Fibroblast of skin of right biceps (primary cell): ENCODE measurements around the gene CFAP46.
"Not testable (repeated sequence)": the region's sequence is repeated elsewhere in the genome, so short reads cannot be mapped to it uniquely, and the experiment has no call there.

Source experiments
- DNase-seq: peaks from one replicate; pipeline ENCODE4 v3.0.0-alpha.2; 2013

Gene CFAP46

DNA sequence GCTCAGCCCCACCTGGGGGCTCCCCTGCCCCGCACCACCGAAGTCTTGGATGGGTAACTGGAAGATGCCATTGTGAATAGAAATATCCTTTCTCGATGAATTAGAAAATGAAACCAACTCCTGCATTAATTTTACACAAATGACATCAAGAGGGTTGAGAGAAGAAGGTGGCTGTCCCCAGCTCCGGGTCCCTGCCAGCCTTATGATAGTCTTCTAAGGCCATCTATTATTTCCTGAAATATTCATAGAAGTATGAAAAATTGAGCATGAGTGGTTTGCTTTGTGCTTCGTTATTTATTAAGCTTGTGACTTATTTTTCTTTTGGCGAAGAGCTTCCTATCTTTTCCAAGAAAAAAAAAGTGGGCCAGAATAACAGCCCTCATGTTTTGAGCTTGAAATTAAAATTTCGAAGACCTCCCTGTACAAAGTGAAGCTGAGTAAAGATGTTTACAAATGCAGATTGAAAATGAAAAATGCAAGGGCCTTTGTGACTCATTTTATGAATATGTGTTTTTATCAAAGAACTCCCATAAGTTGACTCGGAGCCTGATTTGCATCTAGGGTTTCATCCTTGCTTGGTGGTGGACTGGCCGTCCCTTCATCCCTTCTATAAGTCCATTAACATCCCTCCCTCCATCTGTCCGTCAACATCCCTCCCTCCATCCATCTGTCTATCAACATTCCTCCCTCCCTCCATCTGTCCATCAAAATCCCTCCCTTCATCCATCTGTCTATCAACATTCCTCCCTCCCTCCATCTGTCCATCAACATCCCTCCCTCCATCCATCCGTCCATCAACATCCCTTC is 20.5 kb upstream of the CFAP46 start:
- peak; percentile 18 for DNase-seq

DNA sequence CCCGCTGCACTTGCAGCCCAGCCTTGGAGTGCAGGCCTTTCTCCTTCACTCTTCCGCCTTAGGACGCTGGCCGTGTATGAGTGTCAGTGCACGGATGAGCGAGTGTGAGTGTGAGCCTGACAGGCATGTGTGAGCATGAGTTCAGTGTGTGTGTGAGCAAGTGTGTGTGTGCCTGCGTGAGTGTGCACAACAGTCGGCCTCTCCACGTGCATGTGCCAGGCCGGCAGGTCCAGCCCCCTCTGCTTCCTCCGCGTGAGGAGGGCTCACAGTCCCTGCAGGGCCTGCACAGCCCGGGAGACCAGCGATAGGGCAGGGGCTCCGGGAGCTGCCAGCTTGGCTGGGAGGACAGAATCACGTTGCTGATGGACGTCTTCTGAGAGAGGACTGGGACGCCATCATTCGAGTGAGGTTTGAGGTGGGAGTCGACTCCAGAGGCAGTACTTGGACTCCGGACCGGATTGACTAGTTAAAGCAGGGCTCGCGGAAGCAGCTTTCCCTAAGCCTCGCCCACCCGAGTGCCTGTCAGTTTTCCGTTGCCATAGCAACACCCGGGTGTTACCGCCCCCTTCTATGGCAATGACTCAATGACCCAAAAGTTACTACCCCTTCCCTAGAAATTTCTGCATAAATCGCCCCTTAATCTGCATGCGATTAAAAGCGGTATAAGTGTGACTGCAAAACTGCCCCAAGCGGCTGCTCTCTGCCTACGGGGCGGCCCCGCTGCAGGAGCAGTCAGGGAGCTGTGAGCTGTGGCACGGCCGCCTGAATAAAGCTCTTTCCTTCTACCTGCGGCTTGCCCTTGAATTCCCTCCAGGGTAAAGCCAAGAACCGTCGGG is 19.6 kb upstream of the CFAP46 start:
- DNase-seq = peak; percentile 79

DNA sequence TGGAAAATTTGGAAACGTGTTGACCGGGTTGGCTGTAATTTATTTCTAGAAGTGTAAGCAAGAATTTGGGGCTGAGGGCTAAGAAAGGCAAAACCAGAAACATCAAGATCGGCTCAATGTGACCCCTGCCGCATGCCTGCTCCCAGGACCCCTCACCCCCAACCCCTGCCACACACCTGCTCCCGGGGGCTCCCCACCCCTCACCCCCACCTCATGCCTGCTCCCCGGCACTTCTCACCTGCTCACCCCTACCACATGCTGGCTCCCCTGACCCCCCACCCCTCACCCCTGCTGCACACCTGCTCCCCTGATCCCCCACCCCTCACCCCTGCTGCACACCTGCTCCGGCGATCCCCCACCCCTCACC is 19.0 kb upstream of the CFAP46 start:
- no peak for DNase-seq

DNA sequence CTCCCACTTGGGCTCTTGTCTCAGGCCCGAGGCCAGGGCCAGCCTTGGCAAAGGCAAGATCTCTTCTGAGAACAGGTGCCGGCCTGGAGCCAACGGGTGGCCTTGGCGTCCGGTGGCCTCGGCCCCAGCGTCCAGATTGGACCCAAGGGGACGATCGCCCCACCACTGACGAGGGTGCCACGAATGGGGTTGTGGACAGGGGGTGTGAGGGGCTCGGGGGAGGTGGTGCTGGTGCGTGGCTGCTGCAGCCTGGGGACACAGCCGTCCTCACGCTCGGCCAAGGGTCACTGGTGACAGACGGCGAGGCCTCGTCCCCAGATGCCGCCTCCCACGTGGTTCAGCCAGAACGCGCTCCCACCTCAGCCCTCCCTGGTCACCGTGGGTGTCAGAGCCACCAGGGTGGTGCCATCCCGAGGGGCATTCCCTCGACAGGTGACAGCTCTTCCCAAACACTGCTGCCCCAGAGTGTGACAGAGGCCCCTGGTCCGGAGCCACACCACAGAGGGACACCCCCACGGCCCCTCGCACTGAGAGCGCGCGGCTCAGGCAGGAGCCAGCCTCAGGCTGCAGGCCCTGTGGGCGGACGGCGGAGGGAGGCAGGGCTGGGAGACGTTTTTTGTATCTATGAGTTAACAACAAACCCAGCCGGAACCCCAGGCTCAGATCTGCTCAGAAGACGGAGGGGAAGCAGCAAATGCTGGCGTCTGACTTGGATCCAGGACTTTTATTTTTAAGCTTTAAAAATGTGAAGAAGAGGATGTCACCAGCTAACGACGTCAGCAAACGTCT is 18.5 kb upstream of the CFAP46 start:
- DNase-seq = no peak

DNA sequence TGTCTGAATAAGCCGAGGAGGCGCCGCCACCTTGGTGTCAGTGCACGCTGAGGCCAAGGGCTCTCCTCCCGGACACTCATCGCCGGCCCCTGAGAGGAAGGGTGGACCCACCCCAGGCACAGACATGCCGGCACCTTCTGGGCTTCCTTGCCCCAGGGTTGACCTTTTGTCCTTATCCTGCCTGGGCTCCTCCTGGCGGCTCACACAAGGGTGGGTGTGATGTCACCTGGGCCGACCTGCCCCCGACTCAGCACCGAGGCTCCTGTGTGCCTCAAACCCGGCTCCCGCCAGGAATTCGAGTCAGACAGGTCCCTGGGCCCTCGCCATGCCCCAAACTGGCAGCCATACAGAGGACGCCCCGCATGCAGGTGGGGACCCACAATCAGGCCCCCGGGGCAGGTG is 17.7 kb upstream of the CFAP46 start:
- no peak for DNase-seq

DNA sequence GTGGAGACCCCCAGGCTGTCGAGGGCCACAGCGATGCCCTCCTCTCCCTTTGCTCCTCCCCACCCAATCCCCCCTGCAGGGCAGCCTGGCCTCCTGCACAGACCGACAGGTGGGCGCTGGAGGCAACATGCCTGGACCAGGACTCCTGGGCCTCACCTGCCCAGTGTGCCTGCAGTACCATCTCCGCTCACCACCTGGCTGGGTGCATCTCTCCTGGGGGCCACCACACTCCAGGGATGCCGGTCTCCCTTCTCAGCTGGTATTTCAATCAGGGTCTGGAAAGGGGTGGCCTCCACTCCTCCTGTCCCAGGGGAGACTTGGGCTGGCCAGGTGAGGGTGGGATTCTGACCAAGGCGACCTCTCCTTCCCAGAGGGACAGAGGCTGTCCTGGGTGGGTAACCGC is 17.2 kb upstream of the CFAP46 start:
- DNase-seq = no peak

DNA sequence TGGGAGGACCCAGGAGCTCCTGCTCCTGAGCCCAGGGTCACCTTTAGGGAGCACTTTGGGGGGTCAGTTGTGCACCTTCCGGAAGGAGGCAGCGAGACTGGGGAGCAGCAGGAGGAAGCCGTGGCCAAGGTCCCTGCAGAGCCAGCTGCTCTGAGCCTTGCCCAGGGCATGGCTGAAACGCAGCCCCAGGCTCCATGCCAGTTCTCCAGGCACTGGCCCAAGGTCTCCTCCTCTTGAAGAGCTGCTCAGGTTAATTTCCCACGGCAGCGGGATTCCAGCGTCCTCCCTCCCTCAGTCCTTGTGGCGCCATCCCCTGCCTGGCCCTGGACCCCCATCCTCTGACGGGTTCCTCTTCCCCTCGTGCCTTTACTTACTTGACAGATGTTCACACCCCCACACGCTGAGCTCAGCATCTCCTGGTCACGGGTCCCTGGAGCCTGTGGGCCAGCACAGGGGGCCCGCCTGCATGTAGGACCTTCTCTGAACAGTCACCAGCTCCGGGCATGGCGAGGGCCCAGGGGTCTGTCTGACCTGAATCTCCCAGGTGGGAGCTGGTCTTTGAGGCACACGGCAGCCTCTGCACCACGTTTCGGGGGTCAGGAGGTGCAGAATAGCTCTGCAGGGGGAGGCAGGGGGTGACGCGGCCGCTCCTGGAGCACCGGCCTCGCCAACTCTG is 16.7 kb upstream of the CFAP46 start:
- no peak for DNase-seq

DNA sequence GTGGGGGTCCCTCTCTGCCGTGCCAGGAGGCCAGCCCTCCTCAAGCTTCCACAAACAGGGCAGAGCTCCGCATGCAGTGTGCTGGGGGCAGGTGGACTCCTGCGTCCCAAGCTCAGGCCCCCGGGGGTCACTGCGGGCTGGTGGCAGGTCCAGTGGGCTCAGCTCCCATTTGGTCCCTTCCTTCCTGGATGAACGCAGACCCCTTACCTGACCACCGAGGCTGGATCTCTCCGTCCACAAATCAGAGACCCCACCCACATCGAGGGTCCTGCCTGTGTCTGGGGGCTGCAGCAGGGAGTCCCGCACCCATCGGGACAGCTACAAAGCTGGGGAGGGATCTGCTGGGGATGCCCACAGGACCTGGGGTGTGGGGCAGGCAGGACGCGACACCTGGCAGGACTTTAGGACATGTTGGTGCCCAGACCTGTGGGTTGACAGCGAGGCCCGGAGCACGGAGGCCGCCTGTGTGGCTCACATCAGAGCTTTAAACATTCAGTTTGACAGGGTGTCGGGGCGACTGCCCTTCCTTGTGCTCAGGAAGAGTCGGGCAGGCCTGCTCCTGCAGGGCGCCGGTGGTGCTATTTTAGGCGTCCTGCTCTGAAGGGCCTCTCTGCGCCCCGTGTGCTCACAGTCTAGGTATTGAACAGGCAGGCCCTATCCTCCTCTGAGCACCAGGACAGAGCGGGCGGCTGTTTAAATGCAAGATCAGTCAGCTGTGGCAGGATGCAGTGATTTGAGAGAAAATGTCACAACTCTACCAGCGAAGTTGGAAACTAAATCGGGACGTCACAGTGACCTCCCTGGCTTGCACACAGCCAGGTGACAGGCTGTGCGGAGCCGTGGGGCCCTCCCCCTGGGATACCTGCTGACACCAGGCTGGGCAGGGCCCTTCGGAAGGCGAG is 15.9 kb upstream of the CFAP46 start:
- DNase-seq = no peak

DNA sequence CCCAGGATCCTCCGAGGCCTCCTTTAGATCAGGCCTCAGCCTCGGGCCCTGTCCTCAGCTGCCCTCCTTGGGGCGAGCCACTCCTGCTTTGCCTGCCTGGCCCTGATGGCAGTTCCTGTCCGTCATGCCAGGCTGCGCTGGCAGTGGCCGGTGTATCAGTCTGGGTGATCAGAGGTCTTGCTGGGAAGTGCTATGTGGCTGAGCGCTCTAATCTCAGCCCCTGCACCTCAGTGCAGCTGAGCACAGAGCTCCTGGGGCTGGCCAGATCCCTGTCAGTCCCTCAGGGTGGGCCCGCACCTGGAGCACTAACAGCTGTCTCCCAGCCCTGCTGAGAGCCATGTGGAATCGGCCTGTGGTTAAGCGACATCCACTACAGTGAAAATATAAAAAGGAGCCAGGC is 14.8 kb upstream of the CFAP46 start:
- DNase-seq = no peak

DNA sequence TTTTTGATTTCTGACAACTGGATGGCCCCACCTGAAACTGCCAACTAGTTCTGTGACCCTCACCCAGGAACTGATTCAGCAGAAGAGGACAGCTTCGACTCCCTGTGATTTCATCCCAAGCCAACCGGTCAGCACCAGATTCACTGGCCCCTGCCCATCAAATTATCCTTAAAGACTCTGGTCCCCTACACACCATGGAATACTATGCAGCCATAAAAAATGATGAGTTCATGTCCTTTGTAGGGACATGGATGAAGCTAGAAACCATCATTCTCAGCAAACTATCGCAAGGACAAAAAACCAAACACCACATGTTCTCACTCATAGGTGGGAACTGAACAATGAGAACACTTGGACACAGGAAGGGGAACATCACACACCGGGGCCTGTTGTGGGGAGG is 13.9 kb upstream of the CFAP46 start:
- DNase-seq = not testable (repeated sequence)

DNA sequence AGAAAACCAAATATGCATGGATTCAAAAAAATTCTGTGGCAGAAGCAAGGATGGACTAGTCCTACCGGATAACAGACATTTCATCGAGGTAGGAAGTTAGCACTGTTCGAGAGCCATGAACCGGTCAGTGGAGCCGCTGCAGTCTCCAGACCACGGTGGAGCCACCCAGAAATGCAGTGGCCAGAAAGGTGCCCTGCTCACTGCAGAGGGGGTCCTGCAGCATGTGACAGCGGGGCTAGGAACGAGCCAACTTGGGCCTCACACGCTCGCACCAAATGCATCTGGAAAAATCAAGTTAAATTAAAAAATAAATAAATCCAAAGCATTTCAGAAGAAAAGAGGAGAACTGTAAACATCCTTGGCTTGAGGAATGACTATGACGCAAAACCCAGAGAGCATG is 13.1 kb upstream of the CFAP46 start:
- no peak for DNase-seq

DNA sequence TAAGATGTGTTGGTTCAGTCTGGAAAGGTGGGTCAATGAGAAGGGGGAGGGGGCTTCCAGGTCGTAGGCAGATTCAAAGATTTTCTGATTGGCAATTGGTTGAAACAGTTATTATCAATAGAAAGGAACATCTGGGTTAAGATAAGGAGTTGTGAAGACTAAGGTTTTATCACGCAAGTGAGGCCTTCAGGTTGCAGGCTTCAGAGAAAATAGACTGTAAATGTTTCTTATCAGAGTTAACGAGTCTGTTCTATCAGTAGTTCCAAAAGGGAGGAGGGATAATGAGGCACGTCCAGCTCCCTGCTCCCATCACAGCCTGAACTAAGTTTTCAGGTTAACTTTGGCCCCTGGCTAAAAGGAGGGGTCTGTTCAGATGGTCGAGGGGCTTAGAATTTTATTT is 11.1 kb upstream of the CFAP46 start:
- DNase-seq = no peak

DNA sequence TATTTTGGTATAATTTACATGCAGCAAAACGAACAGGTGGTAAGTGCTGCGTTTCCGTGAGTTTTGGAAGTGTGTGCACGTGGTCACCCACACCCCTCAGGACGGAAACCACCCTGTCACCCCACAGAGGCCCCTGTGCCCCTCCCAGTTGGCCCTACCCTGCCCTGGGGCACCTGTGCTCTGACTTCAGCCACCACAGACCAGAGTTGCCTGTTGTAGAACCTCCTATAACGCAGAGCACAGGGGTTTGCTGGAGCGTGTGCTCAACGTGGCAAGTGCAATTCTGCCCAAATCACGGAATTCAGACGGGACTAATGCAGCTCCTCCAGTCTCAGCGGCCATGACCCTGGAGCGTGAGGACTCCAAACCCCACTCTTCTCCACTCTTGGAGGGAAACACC is 9.6 kb upstream of the CFAP46 start:
- no peak for DNase-seq

DNA sequence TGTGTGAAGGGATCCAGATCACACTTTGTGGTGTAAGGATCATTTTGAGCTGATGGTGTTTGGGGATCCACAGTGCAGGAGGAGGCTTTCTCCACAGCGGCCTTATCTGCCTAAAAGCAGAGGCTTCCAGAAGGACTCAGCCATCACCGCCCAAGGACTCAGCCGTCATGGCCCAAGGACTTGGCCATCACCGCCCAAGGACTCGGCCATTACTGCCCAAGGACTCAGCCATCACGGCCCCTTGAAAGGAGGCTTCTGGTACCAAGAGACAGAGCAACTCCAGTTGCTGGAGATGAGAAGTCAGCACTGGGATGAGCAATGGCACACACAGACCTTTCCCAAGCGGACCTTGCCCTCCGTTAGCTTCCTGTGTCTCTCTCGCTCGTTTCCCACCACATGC is 6.0 kb upstream of the CFAP46 start:
- no peak for DNase-seq

DNA sequence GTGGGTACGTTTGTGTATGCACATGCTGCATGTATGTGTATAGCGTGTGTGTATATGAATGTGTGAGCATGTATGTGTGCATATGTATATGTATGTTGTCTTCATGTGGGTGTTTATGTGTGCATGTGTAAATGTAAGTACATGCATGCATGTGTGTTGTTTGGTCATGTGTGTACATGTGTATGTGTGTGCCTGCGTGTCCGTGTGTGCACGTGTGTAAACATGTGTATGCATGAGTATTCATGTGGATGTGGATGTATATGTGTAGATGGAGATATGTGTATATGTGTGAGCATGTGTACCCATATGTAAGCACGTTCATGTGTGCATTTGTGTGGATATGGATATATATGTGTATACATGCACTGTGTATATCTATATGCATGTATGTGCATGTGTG is 5.5 kb upstream of the CFAP46 start:
- no peak for DNase-seq

DNA sequence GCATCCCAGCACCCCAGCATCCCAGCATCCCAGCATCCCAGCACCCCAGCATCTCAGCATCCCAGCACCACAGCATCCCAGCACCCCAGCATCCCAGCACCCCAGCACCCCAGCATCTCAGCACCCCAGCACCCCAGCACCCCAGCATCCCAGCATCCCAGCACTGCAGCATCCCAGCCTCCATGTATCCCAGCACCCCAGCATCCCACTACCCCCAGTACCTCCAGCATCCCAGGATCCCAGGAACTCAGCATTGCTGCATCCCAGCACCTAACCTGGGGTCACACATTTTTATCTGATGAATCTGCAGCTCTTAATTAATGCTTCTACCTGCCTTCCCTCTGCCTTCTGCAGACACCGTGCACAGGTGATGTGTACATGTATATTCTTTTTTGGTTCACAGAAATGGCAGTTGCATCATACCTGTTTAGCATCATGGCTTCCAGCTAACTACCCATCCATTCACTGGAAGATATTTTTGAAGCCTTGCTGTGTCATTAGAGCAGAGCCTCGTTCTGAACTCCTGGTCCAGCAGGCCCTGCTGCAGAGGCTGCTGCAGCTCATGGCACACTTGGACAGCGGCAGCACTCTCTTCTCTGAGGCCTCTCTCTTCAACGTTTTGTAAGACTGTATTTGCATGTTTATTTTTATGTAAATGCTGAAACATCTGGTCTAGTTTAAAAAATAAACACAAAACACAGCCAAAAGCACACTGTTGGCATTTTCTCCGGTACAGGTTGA is 4.6 kb upstream of the CFAP46 start:
- no peak for DNase-seq

DNA sequence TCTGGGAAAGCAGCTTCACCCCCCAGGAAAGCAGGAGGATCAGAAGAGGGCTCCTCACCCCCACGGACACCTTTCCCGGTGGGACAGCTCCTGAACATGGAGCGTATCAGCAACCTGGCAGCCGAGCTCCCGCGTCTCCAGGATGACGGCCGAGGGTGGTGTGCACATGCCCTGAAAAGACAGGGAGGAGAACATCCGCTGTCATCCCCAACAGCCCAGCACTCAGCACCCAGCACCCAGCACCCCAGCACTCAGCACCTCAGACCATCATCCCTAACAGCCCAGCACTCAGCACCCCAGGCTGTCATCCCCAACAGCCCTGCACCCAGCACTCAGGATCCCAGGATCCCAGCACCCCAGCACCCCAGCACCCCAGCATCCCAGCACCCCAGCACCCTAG is 3.9 kb upstream of the CFAP46 start:
- no peak for DNase-seq

DNA sequence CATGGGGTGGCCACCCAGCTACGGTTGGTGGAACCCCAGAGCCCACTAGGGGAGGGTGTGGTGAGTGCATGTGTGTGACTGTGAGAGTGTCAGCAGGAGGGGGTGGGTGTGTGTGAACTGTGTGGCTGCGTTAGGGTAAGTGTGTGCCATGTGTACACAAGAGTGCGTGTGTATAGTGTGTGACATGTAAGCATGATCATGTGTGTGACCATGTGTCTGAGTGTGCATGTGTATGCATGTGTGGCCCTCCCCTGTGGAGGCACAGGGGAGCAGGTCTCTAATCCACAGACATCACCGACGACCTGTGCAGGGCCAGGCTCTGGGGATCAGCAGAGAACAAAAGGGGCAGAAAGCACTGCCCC is 3.5 kb upstream of the CFAP46 start:
- DNase-seq = no peak

DNA sequence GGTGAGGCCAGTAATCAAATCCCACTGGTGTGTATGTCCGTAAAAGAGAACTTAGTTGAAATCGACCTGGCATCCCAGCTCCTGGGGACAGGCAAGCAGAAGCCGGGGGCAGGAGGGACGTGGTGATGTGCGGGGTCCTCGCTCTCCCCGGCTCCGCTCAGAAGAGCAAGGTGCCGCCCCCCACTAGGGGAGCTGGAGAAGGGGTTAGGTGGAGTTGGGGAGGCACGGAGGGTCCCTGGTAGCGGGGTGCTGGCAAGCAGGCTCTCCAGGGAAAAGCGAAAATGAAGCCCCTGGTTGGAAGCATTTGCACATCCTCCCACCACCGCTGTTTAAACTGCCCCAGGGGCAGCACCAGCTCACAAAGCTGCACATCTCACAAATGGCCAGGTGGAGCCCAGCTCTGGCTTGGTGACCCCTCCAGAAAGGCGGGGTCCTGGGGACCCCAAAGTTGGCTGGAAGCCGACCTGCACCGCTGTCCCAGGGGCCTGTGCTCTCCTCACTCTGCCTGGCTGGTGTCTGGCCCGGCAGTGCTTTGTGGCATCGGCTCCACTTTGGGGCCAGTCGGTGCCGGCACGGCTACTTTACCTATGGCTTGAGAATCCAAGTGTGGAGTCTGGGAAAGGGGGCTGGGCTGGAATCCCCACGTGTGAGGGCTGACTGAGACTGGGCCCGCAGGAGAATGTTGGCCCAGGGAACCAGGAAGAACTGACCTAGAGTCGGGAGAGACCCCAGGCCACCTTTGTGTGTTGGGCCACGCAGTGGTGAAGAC is 2.9 kb upstream of the CFAP46 start:
- no peak for DNase-seq

DNA sequence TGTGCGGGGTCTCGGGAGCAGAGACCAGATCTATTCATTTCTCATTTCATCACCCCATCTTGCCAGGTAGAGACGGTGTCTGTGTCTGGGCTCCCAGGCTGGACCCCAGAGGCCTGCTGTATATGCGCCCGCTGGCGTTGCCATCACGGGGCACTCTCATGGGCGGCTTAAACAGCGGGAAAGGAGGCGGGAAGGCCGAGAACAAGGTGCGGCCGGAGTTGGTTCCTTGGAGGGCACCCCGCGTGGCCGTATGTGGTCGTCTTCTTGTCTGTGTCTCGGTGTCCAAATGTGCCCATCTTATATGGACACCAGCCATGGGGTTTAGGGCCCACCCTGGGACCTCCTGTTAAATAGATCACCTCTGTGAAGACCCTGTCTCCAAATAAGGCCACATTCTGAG is 2.1 kb upstream of the CFAP46 start:
- no peak for DNase-seq
